OCI-LY3 (cell line): ENCODE results near the gene MYCN.

Source experiments
- CTCF ChIP-seq: fragments of 200-600, 300-600 bp; sonication (generic); IDR thresholded peaks from 2 replicates; pipeline ENCODE4 v1.5.1; 2014; ENCODE audit warnings: antibody characterized with exemption, low read length, low read depth
- EZH2phosphoT487 ChIP-seq: fragments of 200-600 bp; shearing (Covaris generic); IDR thresholded peaks from 2 replicates; pipeline ENCODE4 v1.6.1; 2018; ENCODE audit warnings: antibody characterized with exemption, mixed run types, low read depth

DNA sequence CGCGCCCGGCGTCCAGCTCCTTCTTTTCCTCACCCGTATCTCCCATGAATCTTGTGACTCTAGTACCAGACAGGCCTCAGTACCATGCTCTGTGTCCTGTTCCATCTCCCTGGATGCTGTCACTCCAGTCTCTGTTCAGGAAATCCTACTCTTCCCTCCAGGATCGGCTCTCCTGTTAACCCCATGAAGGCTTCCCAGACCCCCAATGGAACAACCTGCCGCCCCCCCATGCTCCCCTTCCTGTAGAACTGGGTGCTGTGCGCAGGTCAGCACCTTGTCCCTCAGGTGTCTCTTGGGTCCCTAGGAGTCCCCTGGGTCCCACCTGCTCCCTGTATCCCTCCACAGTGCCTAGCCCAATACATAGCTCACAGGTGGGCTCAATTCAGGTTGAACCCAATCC, 41.3 kb downstream of the MYCN start:
- TF ChIP-seq CTCF (no peak), EZH2phosphoT487 (no peak)
